HUES48 (cell line): Measurements from ENCODE around the gene NT5M.

Experiments
- H3K27ac ChIP-seq: one replicate; pipeline ENCODE4 v1.7.0; 2013; ENCODE audit warnings: low read depth, low read length, inconsistent platforms
- H3K27me3 ChIP-seq: 2 replicates; pipeline ENCODE4 v1.6.1; 2013; ENCODE audit warnings: mild to moderate bottlenecking, low read length; ENCODE audit not compliant: control insufficient read depth, insufficient read depth
- H3K36me3 ChIP-seq: 2 replicates; pipeline ENCODE4 v1.6.1; 2013; ENCODE audit warnings: low read length; ENCODE audit not compliant: control insufficient read depth, insufficient read depth
- H3K4me1 ChIP-seq: 2 replicates; pipeline ENCODE4 v1.6.1; 2013; ENCODE audit warnings: mild to moderate bottlenecking, low read length; ENCODE audit not compliant: control insufficient read depth, insufficient read depth
- H3K4me3 ChIP-seq: 2 replicates; pipeline ENCODE4 v1.5.1; 2013; ENCODE audit warnings: mild to moderate bottlenecking, low read depth, low read length
- H3K9ac ChIP-seq: 2 replicates; pipeline ENCODE4 v1.6.1; 2013; ENCODE audit warnings: mild to moderate bottlenecking, low read depth, low read length, moderate library complexity
- H3K9me3 ChIP-seq: 2 replicates; pipeline ENCODE4 v1.6.1; 2013; ENCODE audit warnings: low read length; ENCODE audit not compliant: control insufficient read depth, insufficient read depth

Gene NT5M

GRCh38 chr17:17358866-17359265, 55.7 kb downstream of the NT5M start:
- no peak overlapping the region for H3K9ac ChIP-seq
- no peaks in the 10 kb centered on the region; the same call in 1 of the 2 replicates for H3K9me3 ChIP-seq
- no peaks in the 10 kb centered on the region for H3K27me3 ChIP-seq
- no peaks in the 10 kb centered on the region; the same call in 1 of the 2 replicates for H3K4me1 ChIP-seq
- no peaks in the 10 kb centered on the region for H3K36me3 ChIP-seq
- H3K4me3 ChIP-seq: no peak overlapping the region
- no peak overlapping the region for H3K27ac ChIP-seq

DNA sequence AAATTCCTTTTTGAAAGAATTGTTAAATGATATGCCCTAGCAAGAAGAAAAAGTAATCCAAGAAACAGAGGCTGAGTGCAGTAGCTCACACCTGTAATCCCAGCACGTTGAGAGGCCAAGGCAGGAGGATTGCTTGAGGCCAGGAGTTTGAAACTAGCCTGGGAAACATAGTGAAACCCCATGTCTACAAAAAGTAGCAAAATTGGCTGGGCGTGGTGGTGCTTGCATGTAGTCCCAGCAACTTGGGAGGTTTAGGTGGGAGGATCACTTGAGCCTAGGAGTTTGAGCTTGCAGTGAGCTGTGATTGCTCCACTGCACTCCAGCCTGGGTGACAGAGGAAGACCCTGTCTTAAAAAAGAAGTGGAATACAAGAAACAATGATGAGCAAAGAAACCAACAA, 56.1 kb downstream of the NT5M start:
- Histone ChIP-seq H3K27me3 (no peaks in the 10 kb centered on the region), H3K27ac (no peak overlapping the region), H3K9ac (no peak overlapping the region), H3K36me3 (no peaks in the 10 kb centered on the region), H3K4me3 (no peak overlapping the region), H3K4me1 (peaks cover 3% of the 10 kb centered on the region; the same call in 1 of the 2 replicates), H3K9me3 (no peaks in the 10 kb centered on the region; the same call in 1 of the 2 replicates)

DNA sequence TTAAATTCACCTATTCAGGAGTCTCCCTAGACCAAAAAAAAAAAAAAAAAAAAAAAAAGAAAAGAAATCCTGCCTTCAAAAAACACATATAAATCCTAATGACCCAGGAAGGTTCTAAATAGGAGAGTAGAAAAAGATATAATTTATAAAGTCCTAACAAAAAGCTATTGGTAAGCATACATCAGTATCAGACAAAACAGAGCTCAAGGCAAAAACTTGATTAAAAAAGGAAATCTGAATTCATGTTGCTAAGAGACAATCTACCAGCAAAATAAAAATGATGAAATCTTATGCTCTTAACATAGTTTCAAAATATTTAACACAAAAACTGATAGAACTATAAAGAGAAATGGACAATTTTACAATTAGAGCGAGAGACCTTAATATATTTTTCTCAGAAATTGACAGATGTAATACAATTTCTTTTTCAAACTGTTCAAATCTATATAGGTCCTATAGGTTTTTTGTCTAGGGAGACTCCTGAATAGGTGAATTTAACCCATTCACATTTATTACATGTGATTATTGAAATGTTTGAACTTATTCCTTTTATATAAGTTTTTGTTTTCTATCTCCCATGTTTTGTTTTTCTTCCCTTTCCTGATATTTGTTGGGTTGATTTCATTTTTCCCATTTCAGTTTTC, 57.0 kb downstream of the NT5M start:
- Histone ChIP-seq H3K4me3 (no peak overlapping the region), H3K36me3 (no peaks in the 10 kb centered on the region), H3K4me1 (peaks cover 7% of the 10 kb centered on the region; the same call in 1 of the 2 replicates), H3K9ac (no peak overlapping the region), H3K27me3 (no peaks in the 10 kb centered on the region), H3K27ac (no peak overlapping the region), H3K9me3 (no peaks in the 10 kb centered on the region; the same call in 1 of the 2 replicates)

DNA sequence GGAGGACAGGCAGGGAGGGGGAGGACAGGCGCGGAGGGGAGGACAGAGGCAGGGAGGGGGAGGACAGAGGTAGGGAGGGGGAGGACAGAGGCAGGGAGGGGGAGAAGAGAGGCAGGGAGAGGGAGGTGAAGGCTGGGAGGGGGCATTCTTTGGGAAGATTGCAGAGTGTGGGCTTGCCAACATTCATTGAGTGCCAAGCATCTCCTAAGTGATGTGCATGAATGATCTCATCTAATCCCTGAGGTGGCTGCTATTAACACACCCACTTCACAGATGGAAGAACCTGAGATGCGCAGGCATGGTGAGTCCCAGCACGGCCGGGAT, 58.3 kb downstream of the NT5M start:
- no peak overlapping the region for H3K9ac ChIP-seq
- no peaks in the 10 kb centered on the region for H3K36me3 ChIP-seq
- peaks cover 7% of the 10 kb centered on the region; the same call in 1 of the 2 replicates for H3K4me1 ChIP-seq
- H3K9me3 ChIP-seq: no peaks in the 10 kb centered on the region; the same call in 1 of the 2 replicates
- H3K4me3 ChIP-seq: no peak overlapping the region
- no peaks in the 10 kb centered on the region for H3K27me3 ChIP-seq
- H3K27ac ChIP-seq: no peak overlapping the region

DNA sequence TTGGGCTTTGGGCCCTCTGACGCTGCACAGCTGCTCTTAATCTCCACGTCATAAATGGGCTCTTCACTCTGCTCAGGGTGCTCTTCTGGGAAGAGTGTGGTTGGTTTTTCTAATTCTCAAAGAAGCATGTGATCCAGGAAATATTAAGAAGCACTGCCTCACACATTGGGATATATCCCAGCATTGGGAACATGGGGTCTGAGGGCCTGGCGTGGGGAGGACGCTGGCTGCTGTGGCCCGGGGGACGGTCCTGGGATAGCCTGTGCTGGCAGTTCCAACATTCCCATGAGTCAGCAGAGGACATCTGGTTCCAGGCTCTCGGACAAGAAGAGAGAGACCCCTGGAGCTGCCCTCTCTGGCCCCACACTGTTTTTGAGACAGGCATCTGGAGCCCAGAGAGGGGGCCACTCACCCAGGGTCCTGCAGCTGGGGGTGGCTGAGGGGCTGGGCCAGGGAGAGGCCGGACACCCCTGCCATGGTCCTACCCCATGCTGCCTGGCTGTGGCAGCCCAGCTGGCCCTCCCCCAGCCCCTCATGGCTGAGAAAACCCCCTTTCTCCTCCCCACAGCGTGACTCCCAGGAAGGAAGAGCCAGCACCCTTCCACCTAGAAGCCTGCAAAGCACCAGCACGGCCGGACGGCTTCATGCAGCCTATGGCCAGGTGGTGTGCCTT, 58.8 kb downstream of the NT5M start:
- Histone ChIP-seq H3K9ac (no peak overlapping the region), H3K27me3 (no peaks in the 10 kb centered on the region), H3K36me3 (no peaks in the 10 kb centered on the region), H3K9me3 (no peaks in the 10 kb centered on the region; the same call in 1 of the 2 replicates), H3K27ac (no peak overlapping the region), H3K4me1 (peaks cover 7% of the 10 kb centered on the region; the same call in 1 of the 2 replicates), H3K4me3 (no peak overlapping the region)

DNA sequence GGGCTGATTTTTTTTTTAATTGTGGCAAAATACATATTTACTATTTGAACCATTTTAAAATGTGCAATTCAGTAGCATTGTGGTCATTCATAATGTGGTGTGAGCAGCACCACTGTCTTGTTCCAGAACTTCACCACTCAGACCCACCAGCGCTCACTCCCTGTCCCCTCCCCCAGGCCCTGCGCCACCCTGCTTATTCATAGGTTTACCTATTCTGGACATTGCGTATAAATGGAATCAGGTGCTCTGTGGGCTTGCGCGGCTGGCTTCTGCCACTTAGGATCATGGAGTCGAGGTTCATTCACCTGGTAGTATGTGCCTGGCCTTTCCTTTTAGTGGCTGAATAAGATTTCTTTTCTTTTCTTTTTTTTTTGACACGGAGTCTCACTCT, 59.4 kb downstream of the NT5M start:
- H3K9me3 ChIP-seq: no peaks in the 10 kb centered on the region; the same call in 1 of the 2 replicates
- H3K27me3 ChIP-seq: no peaks in the 10 kb centered on the region
- H3K4me1 ChIP-seq: peaks cover 7% of the 10 kb centered on the region; the same call in 1 of the 2 replicates
- H3K9ac ChIP-seq: no peak overlapping the region
- H3K4me3 ChIP-seq: no peak overlapping the region
- H3K27ac ChIP-seq: no peak overlapping the region
- no peaks in the 10 kb centered on the region for H3K36me3 ChIP-seq

GRCh38 chr17:17363638-17364337, 60.6 kb downstream of the NT5M start:
- no peak overlapping the region for H3K27ac ChIP-seq
- no peak overlapping the region for H3K4me3 ChIP-seq
- no peaks in the 10 kb centered on the region; the same call in 1 of the 2 replicates for H3K9me3 ChIP-seq
- no peak overlapping the region for H3K9ac ChIP-seq
- H3K4me1 ChIP-seq: peaks cover 7% of the 10 kb centered on the region; the same call in 1 of the 2 replicates
- no peaks in the 10 kb centered on the region for H3K27me3 ChIP-seq
- H3K36me3 ChIP-seq: no peaks in the 10 kb centered on the region

- Histone ChIP-seq H3K36me3 (no peaks in the 10 kb centered on the region), H3K27ac (no peak overlapping the region), H3K27me3 (no peaks in the 10 kb centered on the region), H3K9me3 (no peaks in the 10 kb centered on the region; the same call in 1 of the 2 replicates), H3K9ac (no peak overlapping the region), H3K4me1 (peaks cover 7% of the 10 kb centered on the region; the same call in 1 of the 2 replicates), H3K4me3 (no peak overlapping the region)
These were observed 61.1 kb downstream of the NT5M start for GRCh38 chr17:17364338-17364667.

DNA sequence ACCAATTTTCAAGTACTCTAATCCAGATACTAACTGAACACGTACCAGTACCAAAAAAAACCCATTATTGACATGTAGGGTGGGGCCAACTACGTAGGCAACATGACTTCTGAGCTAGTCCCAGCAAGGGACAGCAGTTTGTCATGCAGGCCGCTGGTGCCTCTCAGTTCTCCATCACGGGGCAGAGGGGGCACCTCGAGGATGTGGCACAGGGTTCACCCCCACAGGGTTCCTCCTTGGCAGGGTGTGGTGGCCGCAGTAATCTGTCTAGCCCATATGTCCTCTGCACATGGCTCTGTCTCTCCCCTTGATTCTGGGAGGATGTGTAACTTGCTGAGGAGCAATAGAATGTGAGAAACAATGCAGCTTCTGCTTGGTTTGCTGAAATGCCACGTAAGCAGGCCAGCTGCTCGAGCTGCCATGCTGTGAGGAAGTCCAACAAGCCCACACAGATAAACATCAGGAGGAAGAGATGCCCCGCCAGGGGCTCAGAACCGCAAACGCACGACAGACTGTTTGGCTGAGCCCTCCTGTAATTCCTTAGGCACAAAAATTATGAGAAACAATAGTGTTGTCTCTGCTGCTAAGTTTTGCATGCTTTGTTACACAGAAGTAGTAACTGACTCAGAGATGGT, 62.4 kb downstream of the NT5M start:
- no peak overlapping the region for H3K9ac ChIP-seq
- no peak overlapping the region for H3K4me3 ChIP-seq
- H3K36me3 ChIP-seq: no peaks in the 10 kb centered on the region
- H3K27ac ChIP-seq: no peak overlapping the region
- H3K4me1 ChIP-seq: peaks cover 7% of the 10 kb centered on the region; the same call in 1 of the 2 replicates
- no peaks in the 10 kb centered on the region for H3K27me3 ChIP-seq
- H3K9me3 ChIP-seq: no peaks in the 10 kb centered on the region

GRCh38 chr17:17366235-17366634, 63.1 kb downstream of the NT5M start:
- H3K36me3 ChIP-seq: no peaks in the 10 kb centered on the region
- H3K9me3 ChIP-seq: no peaks in the 10 kb centered on the region
- no peak overlapping the region for H3K27ac ChIP-seq
- no peak overlapping the region for H3K9ac ChIP-seq
- no peak overlapping the region for H3K4me3 ChIP-seq
- peaks cover 7% of the 10 kb centered on the region; the same call in 1 of the 2 replicates for H3K4me1 ChIP-seq
- no peaks in the 10 kb centered on the region for H3K27me3 ChIP-seq
